ENCODE results near the gene KBTBD8. TPM values are rescaled to one million over a fixed set of nuclear protein-coding genes. Genes with fewer than 3 reads are reported as not detected.

Gene KBTBD8
- total and polyA plus RNA-seq, 2 of the 8 experiments (the other 6 are each of a cell fraction or from before 2014, with no cell fraction given), result 3.2 to 23.9 TPM

GRCh38 chr3:67001086-67001861 lies 3.2 kb downstream of the KBTBD8 start:
- H4K20me1 ChIP-seq (replicated peaks in 1 of 2; ENCODE audit: control insufficient read depth in 1 of 2, insufficient read depth in 2 of 2, low read length in 2 of 2), result peaks cover 0 to 3% of the 10 kb centered on the region in 2 experiments
- no peak overlapping the region for H2BK20ac ChIP-seq (ENCODE audit: low read length)
- H3K79me2 ChIP-seq (ENCODE audit: control insufficient read depth in 1 of 2, insufficient read depth in 2 of 2, low read length in 2 of 2), result peaks cover 0 to 42% of the 10 kb centered on the region in 2 experiments; a peak in 2 of 4 replicates
- CTCF ChIA-PET (ENCODE audit: partially characterized antibody), result no interaction called here
- DNase-seq (ENCODE audit: low read depth in 1 of 2, low spot score in 2 of 2) (no peak), FAIRE-seq (no peak)
- no peak overlapping the region for H2AK5ac ChIP-seq (ENCODE audit: low read depth, low read length)
- H3K18ac ChIP-seq (ENCODE audit: extremely low read depth, low read length), result no peak overlapping the region
- H2AFZ ChIP-seq (ENCODE audit: low read length), result no peak overlapping the region
- TF ChIP-seq SUZ12 (IDR thresholded peaks at IDR 0.05; ENCODE audit: low read length) (no peak), NANOG (IDR thresholded peaks at IDR 0.05; ENCODE audit: insufficient read depth, low read depth, low read length, poor library complexity, severe bottlenecking) (no peak), SAP30 (IDR thresholded peaks at IDR 0.05; ENCODE audit: insufficient read depth, insufficient replicate concordance, low read length) (no peak)
- peaks cover 0 to 5% (median 0%) of the 10 kb centered on the region in 4 experiments; a peak in 2 of 7 replicates for H3K4me1 ChIP-seq (replicated peaks in 1 of 4; ENCODE audit: control insufficient read depth in 3 of 4, insufficient read depth in 4 of 4, low read length in 3 of 4)
- no peak overlapping the region for H3K27ac ChIP-seq (ENCODE audit: low read depth, low read length)
- H2BK15ac ChIP-seq (ENCODE audit: low read length), result no peak overlapping the region
- H4K8ac ChIP-seq (ENCODE audit: extremely low read depth, insufficient read depth, low read length), result no peak overlapping the region
- no peaks in the 10 kb centered on the region for H3K9me3 ChIP-seq (ENCODE audit: insufficient read depth in 2 of 2, low read depth in 1 of 2, low read length in 1 of 2)
- 0 out of 4 replicates have a peak overlapping the region, but pooled peaks have one; percentile 13 to 15 for H3K4me2 ChIP-seq (ENCODE audit: insufficient read depth in 1 of 2, low read depth in 2 of 2, low read length in 2 of 2)
- 88% methylated on average over 8 of the region's 8 CpGs; no CpG with 5 or more reads in 1 of the 2 experiments for WGBS, 2 experiments (ENCODE audit: extremely low coverage in 1 of 2, insufficient coverage in 1 of 2, insufficient read length in 1 of 2, insufficient replicate concordance in 2 of 2, low coverage in 1 of 2, low lambda C conversion rate in 2 of 2, missing lambda C conversion rate in 1 of 2)
- peaks cover 0 to 3% (median 0%) of the 10 kb centered on the region in 4 experiments; a peak in 2 of 7 replicates for H3K27me3 ChIP-seq (replicated peaks in 1 of 4; ENCODE audit: control insufficient read depth in 3 of 4, extremely low read depth in 1 of 4, insufficient read depth in 3 of 4, low read length in 3 of 4)
- no peak overlapping the region for H3K56ac ChIP-seq (replicated peaks; ENCODE audit: insufficient read length, low read depth, low read length)
- peaks cover 5% of the 10 kb centered on the region for H3K23me2 ChIP-seq (ENCODE audit: low read depth, low read length)
- H3K23ac ChIP-seq (ENCODE audit: insufficient read length), result no peak overlapping the region
- POLR2A ChIA-PET (ENCODE audit: partially characterized antibody), result no interaction called here
- H2BK120ac ChIP-seq (replicated peaks; ENCODE audit: low read depth, low read length), result no peak overlapping the region
- peak overlapping the region in 1 of 4 experiments; percentile 43; a peak in 1 of 7 replicates for H3K9ac ChIP-seq (replicated peaks in 1 of 4; ENCODE audit: extremely low read depth in 1 of 4, low read depth in 3 of 4, low read length in 3 of 4)
- no peak overlapping the region for H3K4me3 ChIP-seq (ENCODE audit: extremely low read depth in 1 of 4, insufficient read depth in 2 of 4, low read depth in 3 of 4, low read length in 4 of 4)
- no peak overlapping the region for H3K4ac ChIP-seq (replicated peaks; ENCODE audit: insufficient read length, low read depth, low read length)
- H4K91ac ChIP-seq (replicated peaks; ENCODE audit: insufficient read length, low read length), result no peak overlapping the region
- peaks cover 0 to 21% (median 7%) of the 10 kb centered on the region in 4 experiments; a peak in 5 of 8 replicates for H3K36me3 ChIP-seq (ENCODE audit: control insufficient read depth in 2 of 4, insufficient read depth in 4 of 4, low read length in 3 of 4)
- H3K79me1 ChIP-seq (ENCODE audit: low read depth, low read length), result peaks cover 3% of the 10 kb centered on the region; the same call in 1 of the 2 replicates
- no peak overlapping the region for H2BK5ac ChIP-seq (ENCODE audit: low read depth, low read length)
- H4K5ac ChIP-seq (ENCODE audit: insufficient read length, low read depth, low read length), result no peak overlapping the region
- no peak overlapping the region for H2BK12ac ChIP-seq (ENCODE audit: low read depth, low read length)
- no peak overlapping the region for H3K14ac ChIP-seq (ENCODE audit: insufficient read length)
